DOHH2 (cell line): Measurements from ENCODE around the gene HSD3B7.

Source experiments
- H3F3A ChIP-seq: fragments of 200-600 bp; sonication (generic), shearing (Covaris generic); 2 replicates; pipeline ENCODE4 v1.6.0; 2016; ENCODE audit warnings: antibody characterized with exemption, mild to moderate bottlenecking; ENCODE audit not compliant: control insufficient read depth, insufficient read depth
- H3K27ac ChIP-seq: fragments of 200-600 bp; sonication (generic); 2 replicates; pipeline ENCODE4 v1.5.1; 2014; ENCODE audit warnings: low read depth, mild to moderate bottlenecking, low read length, moderate library complexity
- H3K27me3 ChIP-seq: fragments of 200-600 bp; sonication (generic); 2 replicates; pipeline ENCODE4 v1.6.1; 2014; ENCODE audit warnings: mild to moderate bottlenecking, low read length, mixed read lengths; ENCODE audit not compliant: control insufficient read depth
- H3K36me3 ChIP-seq: fragments of 200-600 bp; sonication (generic); 2 replicates; pipeline ENCODE4 v1.6.1; 2014; ENCODE audit warnings: mild to moderate bottlenecking, low read length, moderate library complexity, mixed read lengths; ENCODE audit not compliant: control insufficient read depth
- H3K4me1 ChIP-seq: fragments of 200-600 bp; sonication (generic); 2 replicates; pipeline ENCODE4 v1.6.1; 2014; ENCODE audit warnings: mild to moderate bottlenecking, low read length, mixed read lengths; ENCODE audit not compliant: control insufficient read depth
- H3K4me2 ChIP-seq: fragments of 200-600 bp; sonication (generic); 2 replicates; pipeline ENCODE4 v1.6.0; 2014; ENCODE audit warnings: mild to moderate bottlenecking, low read length, moderate library complexity
- H3K4me3 ChIP-seq: fragments of 200-600 bp; sonication (generic); 2 replicates; pipeline ENCODE4 v1.5.1; 2014; ENCODE audit warnings: mild to moderate bottlenecking, low read length, mixed read lengths
- H3K79me2 ChIP-seq: fragments of 200-600 bp; sonication (generic); 2 replicates; pipeline ENCODE4 v1.6.1; 2014; ENCODE audit warnings: mild to moderate bottlenecking, low read length, mixed read lengths; ENCODE audit not compliant: control insufficient read depth
- H3K9me2 ChIP-seq: fragments of 200-600 bp; sonication (generic); replicated peaks from 2 replicates; pipeline ENCODE4 v1.6.1; 2014; ENCODE audit warnings: mild to moderate bottlenecking, low read length, mixed read lengths; ENCODE audit not compliant: control insufficient read depth
- H3K9me3 ChIP-seq: fragments of 200-600 bp; sonication (generic); 2 replicates; pipeline ENCODE4 v1.6.1; 2014; ENCODE audit warnings: antibody characterized with exemption, low read length, mixed read lengths; ENCODE audit not compliant: control insufficient read depth, insufficient read depth
- H4K20me1 ChIP-seq: fragments of 200-600 bp; sonication (generic); 2 replicates; pipeline ENCODE4 v1.6.0; 2014; ENCODE audit warnings: low read depth, mild to moderate bottlenecking, antibody characterized with exemption, low read length, moderate library complexity; ENCODE audit not compliant: control insufficient read depth, insufficient read depth
- CTCF ChIP-seq: fragments of 200-600 bp; sonication (generic); IDR thresholded peaks from one replicate; pipeline ENCODE4 v1.5.1; 2014; ENCODE audit warnings: antibody characterized with exemption, mild to moderate bottlenecking, low read depth, low read length; ENCODE audit not compliant: poor library complexity, severe bottlenecking
- EZH2phosphoT487 ChIP-seq: fragments of 200-600 bp; sonication (generic); IDR thresholded peaks from 2 replicates; pipeline ENCODE4 v1.6.1; 2017; ENCODE audit warnings: borderline replicate concordance, mild to moderate bottlenecking, antibody characterized with exemption, low read length, moderate library complexity, mixed read lengths

Gene HSD3B7

GRCh38 chr16:30953111-30953510 is 31.9 kb upstream of the HSD3B7 start:
- H3K9me2 ChIP-seq = no peaks in the 10 kb centered on the region
- H3K79me2 ChIP-seq = peaks cover 13% of the 10 kb centered on the region
- TF ChIP-seq EZH2phosphoT487 (no peak), CTCF (no peak)
- no peaks in the 10 kb centered on the region for H3K9me3 ChIP-seq
- no peaks in the 10 kb centered on the region for H4K20me1 ChIP-seq
- H3K4me1 ChIP-seq = peaks cover 40% of the 10 kb centered on the region
- no peaks in the 10 kb centered on the region for H3K27me3 ChIP-seq
- H3K4me3 ChIP-seq = no peak overlapping the region
- H3K36me3 ChIP-seq = 0 out of 2 replicates have a peak, but pooled peaks cover 5% of the 10 kb centered on the region
- H3F3A ChIP-seq = peaks cover 15% of the 10 kb centered on the region
- H3K27ac ChIP-seq = no peak overlapping the region
- H3K4me2 ChIP-seq = 0 out of 2 replicates have a peak overlapping the region, but pooled peaks have one; percentile 35

- TF ChIP-seq CTCF = peak; percentile 92
- TF ChIP-seq EZH2phosphoT487 = no peak
- H3K27ac ChIP-seq = no peak overlapping the region
- H4K20me1 ChIP-seq = no peaks in the 10 kb centered on the region
- no peaks in the 10 kb centered on the region for H3K9me3 ChIP-seq
- H3K9me2 ChIP-seq = no peaks in the 10 kb centered on the region
- H3K27me3 ChIP-seq = no peaks in the 10 kb centered on the region
- peaks cover 37% of the 10 kb centered on the region for H3K4me1 ChIP-seq
- peaks cover 17% of the 10 kb centered on the region for H3K79me2 ChIP-seq
- H3K4me2 ChIP-seq = peak overlapping the region; percentile 35; the same call in 1 of the 2 replicates
- H3K36me3 ChIP-seq = peaks cover 8% of the 10 kb centered on the region; the same call in 1 of the 2 replicates
- H3K4me3 ChIP-seq = no peak overlapping the region
- peaks cover 15% of the 10 kb centered on the region for H3F3A ChIP-seq
These were observed 31.4 kb upstream of the HSD3B7 start for GRCh38 chr16:30953511-30954124.

DNA sequence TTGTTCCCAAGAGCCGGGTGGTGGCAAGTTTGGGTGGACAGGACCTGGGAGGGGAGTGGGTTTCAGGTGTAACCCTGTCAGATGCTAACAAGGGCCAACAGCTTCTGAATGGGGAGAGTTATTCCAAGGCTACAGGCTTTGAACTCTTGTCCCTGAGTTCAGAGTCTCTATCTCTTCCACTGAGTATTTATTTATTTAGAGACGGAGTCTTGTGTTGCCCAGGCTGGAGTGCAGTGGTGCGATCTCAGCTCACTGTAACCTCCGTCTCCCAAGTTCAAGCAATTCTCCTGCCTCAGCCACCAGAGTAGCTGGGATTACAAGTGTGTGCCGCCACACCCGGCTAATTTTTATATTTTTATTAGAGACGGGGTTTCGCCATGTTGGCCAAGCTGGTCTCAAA is 30.0 kb upstream of the HSD3B7 start:
- no peaks in the 10 kb centered on the region for H3K9me3 ChIP-seq
- no peaks in the 10 kb centered on the region for H3K9me2 ChIP-seq
- H3K27ac ChIP-seq = no peak overlapping the region
- peaks cover 15% of the 10 kb centered on the region for H3F3A ChIP-seq
- no peaks in the 10 kb centered on the region for H3K27me3 ChIP-seq
- TF ChIP-seq CTCF (no peak), EZH2phosphoT487 (no peak)
- H3K4me2 ChIP-seq = no peak overlapping the region
- H3K4me3 ChIP-seq = no peak overlapping the region
- H4K20me1 ChIP-seq = peaks cover 2% of the 10 kb centered on the region; the same call in 1 of the 2 replicates
- peaks cover 22% of the 10 kb centered on the region for H3K36me3 ChIP-seq
- H3K4me1 ChIP-seq = peaks cover 38% of the 10 kb centered on the region
- peaks cover 25% of the 10 kb centered on the region for H3K79me2 ChIP-seq
